Transverse colon (tissue), 4 donors: Measurements from ENCODE around the gene STAT5B.
"Not testable (repeated sequence)": the region's sequence is repeated elsewhere in the genome, so short reads cannot be mapped to it uniquely, and the experiment has no call there.

ENCODE experiments used
- CTCF ChIP-seq, 5 experiments: fragments of 200-600 bp in 3 of 5; fragments of 450-650 bp in 2 of 5; sonication (generic) in 3 of 5; IDR thresholded peaks; 1 replicate in 2 of 5; 2 replicates in 3 of 5; pipeline ENCODE4 v1.5.1; 2016 to 2017; ENCODE audit warnings: antibody characterized with exemption in 5 of 5, inconsistent platforms in 3 of 5, mild to moderate bottlenecking in 2 of 5, moderate library complexity in 1 of 5
- EP300 ChIP-seq: sonication (generic); formaldehyde crosslinking; IDR thresholded peaks from one replicate; pipeline ENCODE4 v1.6.1; 2017; ENCODE audit warnings: antibody characterized with exemption, low read depth
- POLR2AphosphoS5 ChIP-seq, 3 donors: sonication (generic); formaldehyde crosslinking; IDR thresholded peaks; one replicate each; pipeline ENCODE4 v1.6.1; 2016; ENCODE audit warnings: antibody characterized with exemption in 3 of 3

DNA sequence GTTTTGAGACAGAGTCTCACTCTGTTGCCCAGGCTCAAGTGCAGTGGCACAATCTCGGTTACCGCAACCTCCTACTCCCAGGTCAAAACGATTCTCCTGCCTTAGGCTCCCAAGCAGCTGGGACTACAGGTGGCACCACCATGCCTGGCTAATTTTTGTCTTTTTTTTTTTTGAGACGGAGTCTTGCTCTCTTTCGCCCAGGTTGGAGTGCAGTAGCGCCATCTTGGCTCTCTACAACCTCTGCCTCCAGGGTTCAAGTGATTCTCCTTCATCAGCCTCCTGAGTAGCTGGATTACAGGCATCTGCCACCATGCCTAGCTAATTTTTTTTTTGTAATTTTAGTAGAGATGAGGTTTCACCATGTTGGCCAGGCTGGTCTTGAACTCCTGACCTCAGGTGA is 41.8 kb upstream of the STAT5B start:
- not testable (repeated sequence) for TF ChIP-seq EP300; CTCF (IDR thresholded peaks at IDR 0.05); POLR2AphosphoS5 (IDR thresholded peaks at IDR 0.05)
